Activated CD4-positive, alpha-beta T cell treated with anti-CD3 and anti-CD28 coated beads for 1 hour (primary cell): ENCODE data around the gene KIF1C.
A peak's percentile ranks its signal among the peaks of the same experiment; 100 is the strongest.

ENCODE experiments used
- DNase-seq: peaks from one replicate; pipeline ENCODE4 v3.0.0-alpha.2; 2020

The KIF1C gene

GRCh38 chr17:4969551-4970173 is 28.1 kb upstream of the KIF1C start:
- DNase-seq, result no peak

GRCh38 chr17:4970273-4970672 is 27.5 kb upstream of the KIF1C start:
- DNase-seq, result no peak

DNA sequence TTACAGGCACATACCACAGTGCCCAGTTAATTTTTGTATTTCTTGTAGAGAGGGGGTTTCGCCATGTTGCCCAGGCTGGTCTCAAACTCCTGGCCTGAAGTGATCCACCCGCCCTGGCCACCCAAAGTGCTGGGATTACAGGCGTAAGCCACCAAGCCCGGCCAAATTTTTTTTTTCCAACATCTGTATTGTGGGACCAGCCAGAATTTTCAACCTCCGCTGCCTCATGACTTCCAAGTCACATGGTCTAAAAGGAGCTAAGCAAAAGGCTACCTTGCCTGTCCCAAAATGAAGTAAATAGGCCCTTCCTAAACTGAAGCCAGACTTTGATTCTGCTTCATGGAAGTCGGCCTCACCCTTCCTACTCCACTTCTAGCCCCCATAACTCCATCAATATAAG is 25.9 kb upstream of the KIF1C start:
- no peak for DNase-seq

DNA sequence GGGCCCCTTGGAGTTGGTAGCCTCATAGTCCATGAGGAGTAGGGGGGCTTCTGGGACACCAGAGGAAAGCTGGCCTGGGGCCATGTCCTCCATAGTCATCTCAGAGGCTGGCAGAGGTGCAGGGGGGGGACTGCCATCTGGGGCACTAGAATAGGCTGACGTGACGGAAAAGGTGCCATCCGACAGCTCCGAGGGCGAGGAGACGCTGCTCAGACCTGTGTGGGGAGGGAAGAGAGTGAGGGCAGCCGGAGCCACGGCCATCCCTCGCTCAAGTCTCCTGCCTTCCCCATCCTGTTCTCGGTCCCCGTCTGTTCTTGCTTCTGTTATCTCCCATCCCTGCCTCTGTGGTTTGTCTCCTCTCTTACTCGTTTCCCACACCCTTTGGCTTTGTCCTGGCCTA is 25.4 kb upstream of the KIF1C start:
- no peak for DNase-seq

GRCh38 chr17:4972752-4973151 is 25.0 kb upstream of the KIF1C start:
- DNase-seq, result no peak

DNA sequence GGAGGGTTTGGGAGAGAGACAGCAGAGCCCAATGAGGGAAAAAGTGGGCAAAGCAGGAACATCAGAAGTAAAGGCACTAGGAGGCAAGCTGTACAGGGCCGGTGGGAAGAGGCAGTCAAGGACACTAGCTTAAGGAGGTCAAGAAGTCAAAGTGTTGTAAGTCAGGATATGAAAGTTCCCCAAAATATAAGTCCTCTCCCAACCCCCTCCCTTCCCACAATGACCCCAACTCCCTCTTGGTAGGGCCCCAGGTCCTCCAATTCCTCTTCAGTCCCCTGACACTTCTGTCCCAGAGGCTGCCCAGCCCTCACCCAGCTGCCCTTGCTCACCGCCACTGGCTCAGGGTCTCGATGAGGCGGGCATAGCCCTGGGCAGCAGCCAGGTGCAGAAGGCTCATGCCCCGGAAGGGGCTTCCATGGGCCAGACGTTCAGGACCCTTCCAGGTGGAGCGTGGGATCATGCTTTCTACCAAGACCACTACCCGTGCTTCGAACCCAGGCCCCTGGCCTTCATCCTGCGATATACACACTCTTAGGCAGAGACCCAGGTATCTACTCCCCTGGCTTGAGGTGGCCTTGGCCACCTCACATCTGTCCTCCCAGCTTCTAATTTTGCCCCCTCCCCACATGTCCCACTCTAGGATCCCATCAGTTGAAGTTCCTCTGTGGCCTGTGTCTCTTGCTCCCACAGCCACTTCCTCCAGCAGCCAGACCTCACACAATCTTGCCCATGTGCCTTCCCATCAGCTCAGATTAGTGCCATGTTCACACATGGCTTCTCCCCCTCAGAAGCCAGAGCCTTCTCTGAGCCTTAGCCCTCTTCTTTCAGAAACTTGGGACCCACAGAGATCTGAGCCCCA is 24.3 kb upstream of the KIF1C start:
- no peak for DNase-seq

DNA sequence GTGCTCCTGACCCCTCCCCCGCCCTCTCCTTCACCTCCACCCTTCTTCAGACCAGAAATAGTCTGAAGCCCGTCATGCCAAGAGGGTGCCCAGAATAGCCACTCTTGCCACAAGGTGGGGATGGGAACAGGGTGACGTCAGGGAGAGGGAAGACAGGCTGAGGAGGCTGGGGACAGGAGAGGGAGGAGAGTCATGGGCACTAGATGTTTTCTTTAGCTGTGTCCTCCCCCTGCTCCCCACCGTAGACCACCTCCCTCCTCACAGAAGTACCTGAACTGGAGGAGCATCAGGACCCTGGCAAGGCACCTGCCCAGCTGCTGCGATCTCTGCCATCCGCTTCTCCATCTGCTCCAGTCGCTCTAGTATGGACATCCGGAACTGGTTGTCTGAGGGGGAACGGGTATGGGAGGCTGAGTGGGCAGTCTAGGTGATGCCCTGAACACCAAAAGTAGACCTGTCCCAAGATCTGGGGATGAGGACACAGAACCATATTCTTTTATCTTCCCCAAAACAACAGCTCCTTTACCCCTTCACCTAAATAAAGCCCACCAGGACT is 23.6 kb upstream of the KIF1C start:
- no peak for DNase-seq

DNA sequence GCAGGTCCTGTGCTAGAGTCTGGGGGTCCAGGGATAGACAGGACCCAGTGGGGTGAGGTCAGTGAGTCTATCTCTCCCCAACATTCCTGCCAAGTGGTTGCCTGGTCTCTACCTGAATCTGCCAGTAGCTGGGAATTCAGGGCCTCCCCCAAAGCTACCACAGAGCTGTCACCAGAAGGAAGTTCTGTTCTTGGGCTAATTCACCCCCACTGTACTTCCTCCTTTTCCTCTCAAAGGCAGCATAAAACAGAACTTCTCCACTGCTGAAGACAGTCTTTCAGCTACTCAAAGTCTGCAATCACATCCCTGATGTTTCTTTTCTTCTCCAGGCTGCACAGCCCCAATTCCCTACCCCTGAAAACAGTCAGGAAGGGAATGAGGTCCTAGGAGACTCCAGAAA is 19.0 kb upstream of the KIF1C start:
- no peak for DNase-seq

- no peak for DNase-seq
These were observed 17.0 kb upstream of the KIF1C start for GRCh38 chr17:4980644-4981216.

DNA sequence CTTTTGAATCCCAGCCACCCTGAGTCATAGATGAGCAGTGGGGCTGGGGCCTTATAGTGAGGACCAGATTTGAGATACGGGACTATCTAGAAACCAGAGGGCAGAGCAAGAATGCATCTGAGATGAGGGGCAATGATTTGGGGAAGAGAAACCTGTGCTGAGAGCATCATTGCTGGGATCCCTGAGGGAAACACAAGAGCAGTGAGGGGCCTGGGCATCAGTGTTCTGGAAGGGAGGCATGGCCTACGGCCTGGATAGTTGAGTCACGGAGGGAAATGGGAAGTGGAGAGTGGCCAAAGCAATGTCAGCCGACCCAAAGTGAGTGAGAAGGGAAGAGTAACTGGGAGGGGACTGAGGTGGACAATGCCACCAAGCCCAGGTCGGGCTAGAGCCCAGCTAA is 15.4 kb upstream of the KIF1C start:
- DNase-seq, result no peak

- no peak for DNase-seq
These were observed 11.3 kb upstream of the KIF1C start for GRCh38 chr17:4986403-4986802.

GRCh38 chr17:4986951-4987766 is 10.6 kb upstream of the KIF1C start, which contains the start of gene CAMTA2:
CAMTA2 (minus strand) TSS chr17:4987675; CDS start chr17:4986222, 1,453 bp downstream.
- peak; percentile 80 for DNase-seq

DNA sequence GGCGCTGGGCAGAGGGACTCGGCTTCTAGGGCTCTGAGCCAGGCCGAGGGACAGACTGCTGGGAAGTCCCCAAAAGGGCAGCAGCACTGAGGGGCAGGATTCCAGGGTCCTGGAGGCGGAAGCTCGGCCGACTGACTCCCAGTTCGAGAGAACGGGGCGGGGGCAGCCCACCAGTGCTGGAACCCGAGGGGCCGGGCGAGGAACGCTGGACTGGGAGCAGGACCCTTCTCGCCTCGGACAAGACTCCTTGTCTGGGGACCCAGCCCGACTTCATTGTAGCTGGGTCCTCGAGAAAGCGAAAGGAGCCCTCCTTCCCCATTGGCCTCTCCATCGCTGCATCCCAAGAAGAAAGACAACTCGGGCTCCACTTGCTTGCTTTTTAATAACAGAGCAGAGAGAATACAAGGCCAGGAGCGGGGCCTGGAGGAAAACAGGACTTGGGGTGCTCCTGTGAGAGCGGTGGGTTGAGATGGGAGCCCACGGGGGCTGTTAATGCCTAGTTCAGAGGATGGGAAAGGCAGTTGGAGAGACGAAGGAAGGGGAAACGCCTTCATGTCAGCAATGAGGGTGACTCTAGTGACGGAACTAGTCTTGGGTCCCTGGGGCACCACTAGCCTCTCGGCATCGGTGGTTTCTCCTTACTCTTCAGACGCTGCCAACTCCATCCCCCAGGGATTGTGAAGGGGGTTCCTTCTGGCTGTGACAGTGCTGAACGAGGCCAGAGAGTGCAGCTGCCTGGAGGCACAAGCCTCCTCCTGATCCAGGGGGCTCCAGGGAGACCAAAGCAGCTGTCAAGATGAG is 9.8 kb upstream of the KIF1C start:
- no peak for DNase-seq

DNA sequence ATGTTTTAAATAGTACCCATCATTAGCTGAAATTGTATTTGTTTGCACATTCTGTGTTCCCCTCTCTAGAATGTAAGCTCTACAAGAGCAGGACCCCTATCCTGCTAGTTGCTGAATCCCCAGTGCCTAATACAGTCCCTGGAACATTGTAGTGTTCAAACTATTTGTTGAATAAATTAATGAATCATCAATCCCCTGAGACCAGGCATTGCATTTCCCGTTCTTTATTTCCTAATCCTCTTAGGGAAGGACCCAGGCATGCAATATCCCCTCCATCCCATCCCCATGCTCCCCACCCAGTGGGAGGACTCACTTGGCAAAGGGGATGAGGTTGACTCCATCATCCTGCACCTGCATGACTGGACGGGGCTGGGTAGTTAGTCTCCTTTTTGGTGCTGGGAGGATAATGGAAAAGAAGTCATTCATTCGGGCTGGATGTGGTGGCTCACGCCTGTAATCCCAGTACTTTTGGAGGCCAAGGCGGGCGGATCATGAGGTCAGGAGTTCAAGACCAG is 3.6 kb upstream of the KIF1C start:
- no peak for DNase-seq

DNA sequence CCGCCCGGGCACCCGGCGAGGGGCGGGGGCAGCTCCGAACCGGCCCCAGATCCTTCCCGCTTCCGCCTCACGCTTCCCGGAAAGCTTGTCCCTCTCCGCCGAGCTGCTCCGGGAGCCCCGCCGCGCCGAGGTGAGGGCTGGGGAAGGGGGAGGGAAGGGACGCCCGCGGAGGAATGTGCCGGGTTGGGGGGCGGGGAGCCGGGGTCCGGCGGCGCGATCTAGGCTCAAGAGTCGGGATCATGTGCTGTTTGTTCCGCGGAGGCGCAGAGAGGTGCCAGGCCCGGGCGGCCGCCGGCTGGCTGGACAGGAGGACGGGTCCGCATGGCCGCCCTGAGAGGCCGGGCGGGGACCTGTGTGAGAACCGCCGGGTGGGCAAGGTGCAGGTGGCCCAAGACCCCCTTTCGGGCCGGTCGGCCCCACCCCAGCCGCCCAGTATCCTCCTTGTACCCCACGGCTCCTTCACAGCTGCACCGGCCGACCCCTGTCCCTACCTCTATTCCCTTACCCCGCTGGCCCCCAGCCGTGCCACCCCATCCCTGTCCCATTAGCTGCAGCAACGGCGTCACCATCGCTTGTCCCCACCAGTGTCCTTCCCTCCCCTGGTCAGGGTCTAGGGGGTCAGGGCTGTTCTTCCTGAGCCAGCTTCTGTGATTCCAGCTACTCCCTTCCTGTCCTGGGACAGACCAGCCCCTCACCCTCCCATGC is 429 bp downstream of the KIF1C start:
- DNase-seq, result no peak

DNA sequence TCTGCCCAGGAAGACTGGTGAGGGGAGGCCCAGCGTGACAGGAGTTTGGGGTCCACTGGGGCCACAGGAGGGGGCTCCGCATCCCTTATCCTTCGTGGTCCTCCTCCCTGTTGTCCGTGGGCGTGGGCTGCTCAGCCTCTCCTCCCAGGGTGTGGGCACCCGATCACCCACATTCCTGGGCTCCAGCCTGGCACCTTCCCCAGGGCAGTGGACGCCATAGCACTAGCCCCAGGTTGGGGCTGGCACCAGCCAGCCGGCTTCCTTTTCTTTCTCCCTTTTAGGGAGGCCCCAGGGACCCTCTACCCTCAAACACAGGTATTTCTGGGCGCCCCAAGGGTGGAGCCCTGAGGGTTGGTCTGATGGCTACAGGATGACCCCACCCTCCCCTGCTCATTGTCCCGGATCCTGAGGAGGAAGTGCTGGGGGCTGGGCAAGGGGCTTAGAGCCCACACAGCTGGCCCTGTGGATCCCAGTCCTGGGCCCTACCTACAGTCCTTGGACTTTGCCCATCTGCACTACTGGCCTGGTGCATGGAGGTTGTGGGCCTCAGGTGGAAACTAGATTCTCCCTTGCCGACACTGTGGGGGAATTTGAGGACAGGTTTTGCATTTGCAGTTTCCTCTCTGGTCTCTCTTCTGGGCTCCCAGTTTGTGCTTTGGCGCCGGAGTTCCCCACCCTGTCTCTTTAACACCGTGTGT is 1.1 kb downstream of the KIF1C start:
- no peak for DNase-seq

- no peak for DNase-seq
These were observed 1.8 kb downstream of the KIF1C start for GRCh38 chr17:4999430-5000093.

DNA sequence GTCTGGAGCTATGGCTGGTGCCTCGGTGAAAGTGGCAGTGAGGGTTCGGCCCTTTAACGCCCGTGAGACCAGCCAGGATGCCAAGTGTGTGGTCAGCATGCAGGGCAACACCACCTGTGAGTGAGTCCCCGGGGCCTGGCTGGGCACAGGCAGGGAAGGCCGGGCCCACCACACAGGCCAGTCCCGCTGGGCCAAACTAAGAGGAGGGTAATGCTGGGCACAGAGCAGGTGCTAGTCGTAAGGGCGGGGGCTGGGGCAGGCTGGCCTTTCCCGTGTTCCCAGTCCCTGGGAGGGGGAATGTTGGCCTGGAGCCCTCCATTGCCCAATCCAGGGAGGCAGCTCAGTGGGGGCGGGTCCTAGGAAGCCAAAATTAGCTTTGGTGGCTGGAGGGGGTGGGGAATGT is 2.5 kb downstream of the KIF1C start:
- no peak for DNase-seq

DNA sequence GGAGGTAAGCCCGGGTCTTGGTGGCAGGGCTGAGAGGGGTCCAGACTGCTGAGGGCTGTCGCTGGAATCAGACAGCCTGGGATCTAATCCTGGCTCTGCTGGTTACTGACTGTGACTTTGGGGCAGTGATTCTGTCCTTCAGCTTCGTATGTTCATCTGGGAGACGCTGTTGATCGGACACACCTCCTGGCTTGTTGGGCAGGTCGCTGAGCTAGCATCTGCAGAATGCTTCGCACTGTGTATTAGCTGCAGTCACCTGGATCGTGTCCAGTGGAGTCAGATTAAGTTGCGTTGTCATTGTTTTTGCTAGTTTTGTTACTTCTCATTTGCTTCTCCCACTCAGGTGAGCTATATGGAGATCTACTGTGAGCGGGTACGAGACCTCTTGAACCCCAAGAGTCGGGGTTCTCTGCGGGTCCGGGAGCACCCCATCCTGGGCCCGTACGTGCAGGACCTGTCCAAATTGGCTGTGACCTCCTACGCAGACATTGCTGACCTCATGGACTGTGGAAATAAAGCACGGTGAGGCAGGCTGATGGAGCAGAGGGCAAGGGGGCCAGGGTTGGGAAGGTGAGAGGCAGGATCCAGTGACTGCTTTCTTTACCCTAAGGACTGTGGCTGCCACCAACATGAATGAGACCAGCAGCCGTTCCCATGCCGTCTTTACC is 4.5 kb downstream of the KIF1C start:
- DNase-seq, result no peak
